Mammary epithelial cell (primary cell): Measurements from ENCODE around the gene FCHSD2.

Source experiments
- EZH2 ChIP-seq: IDR thresholded peaks from 2 replicates; pipeline ENCODE4 v1.6.1; 2012; ENCODE audit warnings: low read length, inconsistent platforms, borderline replicate concordance
- TF ChIP-seq, protein P1 (sequence below), 2 donors: IDR thresholded peaks in 1 of 2; conservative IDR thresholded peaks in 1 of 2; 2 replicates each; pipeline ENCODE4 v1.5.1; 2011 to 2012; ENCODE audit warnings: inconsistent platforms in 2 of 2, low read length in 2 of 2, mild to moderate bottlenecking in 2 of 2, control low read depth in 1 of 2, low read depth in 1 of 2; ENCODE audit not compliant: insufficient read depth in 1 of 2; ENCODE audit errors: extremely low read depth in 1 of 2

DNA sequence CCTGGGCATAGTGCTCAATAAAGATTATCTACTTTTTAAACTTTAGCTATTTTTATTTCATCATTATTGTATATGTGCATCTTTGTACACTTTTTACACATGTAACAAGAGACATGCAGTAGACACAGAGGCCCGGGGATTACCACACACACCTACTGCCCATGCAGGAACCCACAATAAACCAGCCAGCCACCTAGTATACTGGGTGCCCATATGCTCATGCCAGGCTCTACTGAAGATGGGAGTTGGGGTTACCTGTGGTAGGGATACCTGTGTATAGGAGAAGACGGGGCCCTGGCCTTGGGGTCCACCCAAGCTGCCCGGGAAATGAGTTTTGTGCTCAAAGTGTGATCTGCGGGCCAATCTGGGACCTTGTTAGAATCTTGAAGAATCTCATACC, 44.8 kb upstream of the FCHSD2 start:
- TF ChIP-seq, protein P1, sequence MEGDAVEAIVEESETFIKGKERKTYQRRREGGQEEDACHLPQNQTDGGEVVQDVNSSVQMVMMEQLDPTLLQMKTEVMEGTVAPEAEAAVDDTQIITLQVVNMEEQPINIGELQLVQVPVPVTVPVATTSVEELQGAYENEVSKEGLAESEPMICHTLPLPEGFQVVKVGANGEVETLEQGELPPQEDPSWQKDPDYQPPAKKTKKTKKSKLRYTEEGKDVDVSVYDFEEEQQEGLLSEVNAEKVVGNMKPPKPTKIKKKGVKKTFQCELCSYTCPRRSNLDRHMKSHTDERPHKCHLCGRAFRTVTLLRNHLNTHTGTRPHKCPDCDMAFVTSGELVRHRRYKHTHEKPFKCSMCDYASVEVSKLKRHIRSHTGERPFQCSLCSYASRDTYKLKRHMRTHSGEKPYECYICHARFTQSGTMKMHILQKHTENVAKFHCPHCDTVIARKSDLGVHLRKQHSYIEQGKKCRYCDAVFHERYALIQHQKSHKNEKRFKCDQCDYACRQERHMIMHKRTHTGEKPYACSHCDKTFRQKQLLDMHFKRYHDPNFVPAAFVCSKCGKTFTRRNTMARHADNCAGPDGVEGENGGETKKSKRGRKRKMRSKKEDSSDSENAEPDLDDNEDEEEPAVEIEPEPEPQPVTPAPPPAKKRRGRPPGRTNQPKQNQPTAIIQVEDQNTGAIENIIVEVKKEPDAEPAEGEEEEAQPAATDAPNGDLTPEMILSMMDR (conservative IDR thresholded peaks at IDR 0.05 in 1 of 2, IDR thresholded peaks at IDR 0.05 in 1 of 2; ENCODE audit: extremely low read depth in 1 of 2, insufficient read depth in 1 of 2, low read depth in 1 of 2, low read length in 2 of 2), result no peak
- TF ChIP-seq EZH2, result no peak
